ENCODE data around the gene EIF4A2.

DNA sequence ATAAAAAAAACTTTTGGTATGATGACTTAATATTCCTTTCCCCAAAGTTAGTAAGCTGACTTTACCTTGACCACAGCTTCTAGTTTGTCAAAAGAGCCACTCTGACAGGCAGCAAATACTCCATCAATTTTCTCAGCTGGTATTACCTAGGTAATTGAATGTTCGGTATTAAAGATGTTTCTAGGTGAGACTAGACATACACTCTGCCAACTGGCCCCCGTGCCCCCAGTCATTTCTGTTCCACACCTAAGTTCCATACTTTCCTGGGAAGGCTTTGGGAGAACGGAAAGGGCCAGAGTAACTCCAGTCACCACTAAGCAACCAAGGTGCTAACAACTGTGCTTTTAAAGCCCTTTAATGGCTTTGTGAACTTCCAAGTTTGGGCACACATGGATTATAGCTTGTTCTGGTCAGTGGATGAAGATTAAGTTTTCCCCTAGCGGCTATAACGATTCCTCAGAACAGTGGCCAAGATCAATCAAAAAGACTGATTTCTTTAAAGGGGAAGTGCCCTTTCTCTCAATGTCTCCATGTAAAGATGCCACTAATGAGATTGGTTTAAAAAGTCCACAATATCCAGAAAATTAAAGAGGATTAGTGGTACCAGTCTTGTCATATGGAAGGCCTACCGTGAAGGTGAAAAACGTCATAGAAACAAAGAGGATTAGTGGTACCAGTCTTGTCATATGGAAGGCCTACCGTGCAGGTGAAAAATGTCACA, 7.0 kb downstream of the EIF4A2 start:
- TF ChIP-seq POLR2A (IDR thresholded peaks at IDR 0.05) = no peak
- TF ChIP-seq, protein P1, sequence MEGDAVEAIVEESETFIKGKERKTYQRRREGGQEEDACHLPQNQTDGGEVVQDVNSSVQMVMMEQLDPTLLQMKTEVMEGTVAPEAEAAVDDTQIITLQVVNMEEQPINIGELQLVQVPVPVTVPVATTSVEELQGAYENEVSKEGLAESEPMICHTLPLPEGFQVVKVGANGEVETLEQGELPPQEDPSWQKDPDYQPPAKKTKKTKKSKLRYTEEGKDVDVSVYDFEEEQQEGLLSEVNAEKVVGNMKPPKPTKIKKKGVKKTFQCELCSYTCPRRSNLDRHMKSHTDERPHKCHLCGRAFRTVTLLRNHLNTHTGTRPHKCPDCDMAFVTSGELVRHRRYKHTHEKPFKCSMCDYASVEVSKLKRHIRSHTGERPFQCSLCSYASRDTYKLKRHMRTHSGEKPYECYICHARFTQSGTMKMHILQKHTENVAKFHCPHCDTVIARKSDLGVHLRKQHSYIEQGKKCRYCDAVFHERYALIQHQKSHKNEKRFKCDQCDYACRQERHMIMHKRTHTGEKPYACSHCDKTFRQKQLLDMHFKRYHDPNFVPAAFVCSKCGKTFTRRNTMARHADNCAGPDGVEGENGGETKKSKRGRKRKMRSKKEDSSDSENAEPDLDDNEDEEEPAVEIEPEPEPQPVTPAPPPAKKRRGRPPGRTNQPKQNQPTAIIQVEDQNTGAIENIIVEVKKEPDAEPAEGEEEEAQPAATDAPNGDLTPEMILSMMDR (IDR thresholded peaks at IDR 0.05) = no peak
